ENCODE data around the gene SMIM28. TPM values are rescaled to one million over a fixed set of nuclear protein-coding genes. Genes with fewer than 3 reads are reported as not detected.

SMIM28 gene
- total and polyA plus RNA-seq, 9 donors = not detected

DNA sequence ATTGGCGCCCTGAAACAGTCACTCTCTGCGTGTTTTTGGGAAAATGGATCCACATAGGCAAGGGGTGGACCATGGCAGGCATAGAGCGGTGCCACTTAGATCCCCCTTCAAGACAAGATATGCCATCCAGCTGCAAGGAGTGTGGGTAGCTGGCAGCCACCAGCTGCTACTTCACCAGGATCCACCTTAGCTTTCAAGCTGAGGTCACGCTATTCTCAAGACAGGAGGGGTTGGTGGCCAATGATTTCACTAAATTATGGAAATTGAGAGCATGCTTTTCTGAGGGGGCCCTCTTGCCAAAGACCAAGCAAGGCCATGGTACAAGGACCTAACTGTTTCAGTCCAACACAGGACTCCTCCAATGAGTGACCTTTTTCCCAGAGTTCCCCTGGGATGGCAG is 42.7 kb downstream of the SMIM28 start:
- intact Hi-C loops (cut with DNase I) = loop anchor here in 1 of 4 donors (10.0 kb wide), 1 partner anchor 344 kb away; no protein-coding TSS in a partner anchor
- no peak for DNase-seq
- 94 to 98% (median 97%) methylated on average over 4 of the region's 4 CpGs for WGBS, 3 donors

DNA sequence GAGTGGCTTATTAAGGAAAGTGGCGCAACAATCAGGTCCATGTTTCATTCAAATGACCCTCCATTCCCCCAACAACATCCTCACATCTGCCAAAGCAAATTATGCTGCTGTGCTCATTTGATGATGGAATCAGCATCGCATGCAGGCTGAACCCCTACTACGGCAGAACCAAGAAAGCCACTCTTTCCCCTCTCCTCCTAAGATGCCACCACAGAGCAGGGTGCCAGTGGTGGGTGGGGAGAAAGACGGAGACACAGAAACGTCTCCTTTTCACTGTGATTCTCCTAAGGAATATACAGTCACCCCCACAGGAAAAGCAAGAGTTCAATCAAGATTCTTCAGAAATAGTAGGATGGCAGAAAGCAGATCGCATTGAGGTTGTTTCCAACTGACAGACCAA is 43.4 kb downstream of the SMIM28 start:
- WGBS, 3 donors = 76 to 88% (median 85%) methylated on average over 6 of the region's 6 CpGs
- TF ChIP-seq, protein P1, sequence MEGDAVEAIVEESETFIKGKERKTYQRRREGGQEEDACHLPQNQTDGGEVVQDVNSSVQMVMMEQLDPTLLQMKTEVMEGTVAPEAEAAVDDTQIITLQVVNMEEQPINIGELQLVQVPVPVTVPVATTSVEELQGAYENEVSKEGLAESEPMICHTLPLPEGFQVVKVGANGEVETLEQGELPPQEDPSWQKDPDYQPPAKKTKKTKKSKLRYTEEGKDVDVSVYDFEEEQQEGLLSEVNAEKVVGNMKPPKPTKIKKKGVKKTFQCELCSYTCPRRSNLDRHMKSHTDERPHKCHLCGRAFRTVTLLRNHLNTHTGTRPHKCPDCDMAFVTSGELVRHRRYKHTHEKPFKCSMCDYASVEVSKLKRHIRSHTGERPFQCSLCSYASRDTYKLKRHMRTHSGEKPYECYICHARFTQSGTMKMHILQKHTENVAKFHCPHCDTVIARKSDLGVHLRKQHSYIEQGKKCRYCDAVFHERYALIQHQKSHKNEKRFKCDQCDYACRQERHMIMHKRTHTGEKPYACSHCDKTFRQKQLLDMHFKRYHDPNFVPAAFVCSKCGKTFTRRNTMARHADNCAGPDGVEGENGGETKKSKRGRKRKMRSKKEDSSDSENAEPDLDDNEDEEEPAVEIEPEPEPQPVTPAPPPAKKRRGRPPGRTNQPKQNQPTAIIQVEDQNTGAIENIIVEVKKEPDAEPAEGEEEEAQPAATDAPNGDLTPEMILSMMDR (IDR thresholded peaks at IDR 0.05) = no peak
- no peak for TF ChIP-seq POLR2A (IDR thresholded peaks at IDR 0.05)
- no peak for TF ChIP-seq EP300 (IDR thresholded peaks at IDR 0.05)
- DNase-seq = no peak
- Histone ChIP-seq H3K4me3 (no peak overlapping the region), H3K27me3 (no peaks in the 10 kb centered on the region), H3K9me3 (no peaks in the 10 kb centered on the region), H3K4me1 (ENCODE audit: insufficient read depth) (no peaks in the 10 kb centered on the region), H3K27ac (no peak overlapping the region), H3K36me3 (no peaks in the 10 kb centered on the region)
- intact Hi-C loops (cut with DNase I) = loop anchor here in 1 of 4 donors (10.0 kb wide), 1 partner anchor 344 kb away; no protein-coding TSS in a partner anchor

More for the DNA sequence above, 42.7 kb downstream of the SMIM28 start:
- no peaks in the 10 kb centered on the region for H3K36me3 ChIP-seq
- no peak overlapping the region for H3K4me3 ChIP-seq
- no peaks in the 10 kb centered on the region for H3K9me3 ChIP-seq
- H3K27ac ChIP-seq = no peak overlapping the region
- H3K27me3 ChIP-seq = no peaks in the 10 kb centered on the region
- H3K4me1 ChIP-seq (ENCODE audit: insufficient read depth) = no peaks in the 10 kb centered on the region
- TF ChIP-seq POLR2A (IDR thresholded peaks at IDR 0.05) = no peak
- no peak for TF ChIP-seq EP300 (IDR thresholded peaks at IDR 0.05)
- TF ChIP-seq, protein P1 (IDR thresholded peaks at IDR 0.05) = no peak

DNA sequence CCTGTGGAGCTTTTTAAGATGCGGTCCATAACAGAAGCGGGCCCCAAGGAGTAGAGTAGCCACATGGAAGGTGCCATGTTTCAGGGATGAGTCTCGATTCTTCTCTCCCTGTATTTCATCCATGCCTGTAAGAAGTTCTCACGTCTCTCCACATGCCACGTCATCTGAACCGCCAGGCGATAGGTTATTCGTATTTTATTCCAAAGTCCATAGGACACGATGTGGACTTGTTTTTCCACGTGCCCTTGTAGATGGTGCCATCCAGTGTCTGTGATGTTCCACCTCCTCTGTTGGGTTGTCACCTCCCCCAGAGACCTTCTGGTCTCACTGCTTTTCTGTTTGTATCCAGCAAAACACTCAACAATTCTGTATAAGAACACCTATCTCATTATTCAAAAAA is 43.9 kb downstream of the SMIM28 start:
- WGBS, 3 donors = 89 to 97% (median 94%) methylated on average over 10 of the region's 10 CpGs
- no peak for DNase-seq
- intact Hi-C loops (cut with DNase I) = loop anchor here in 1 of 4 donors (10.0 kb wide), 1 partner anchor 343 kb away; no protein-coding TSS in a partner anchor

DNA sequence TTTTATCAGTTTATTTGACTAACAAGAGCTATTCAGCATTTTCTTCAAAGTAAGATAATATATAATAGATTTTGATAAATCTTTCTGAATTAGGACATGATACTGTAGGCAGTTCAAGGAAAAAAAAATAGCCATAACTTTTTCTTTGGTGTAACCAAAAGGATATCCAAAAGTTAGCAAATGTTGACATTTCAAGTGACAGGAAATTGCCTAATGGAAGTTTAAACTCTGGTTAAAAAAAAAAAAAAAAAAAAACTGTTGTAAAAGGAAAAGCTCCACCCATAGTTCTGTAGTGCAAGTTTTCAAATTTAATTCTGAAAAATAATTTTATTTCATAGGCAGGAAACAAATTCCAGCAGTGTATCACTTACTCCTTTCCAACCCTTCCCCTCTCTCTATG is 45.2 kb downstream of the SMIM28 start:
- Histone ChIP-seq H3K27ac (no peak overlapping the region), H3K4me3 (no peak overlapping the region), H3K36me3 (no peaks in the 10 kb centered on the region), H3K9me3 (no peaks in the 10 kb centered on the region), H3K27me3 (no peaks in the 10 kb centered on the region), H3K4me1 (ENCODE audit: insufficient read depth) (no peaks in the 10 kb centered on the region)
- no peak for DNase-seq
- no peak for TF ChIP-seq POLR2A (IDR thresholded peaks at IDR 0.05)
- TF ChIP-seq, protein P1 (IDR thresholded peaks at IDR 0.05) = no peak
- TF ChIP-seq EP300 (IDR thresholded peaks at IDR 0.05) = no peak
- intact Hi-C loops (cut with DNase I) = loop anchor here in 1 of 4 donors (10.0 kb wide), 1 partner anchor 342 kb away; no protein-coding TSS in a partner anchor

More for the DNA sequence above, 43.9 kb downstream of the SMIM28 start:
- Histone ChIP-seq H3K4me3 (no peak overlapping the region), H3K27ac (no peak overlapping the region), H3K36me3 (no peaks in the 10 kb centered on the region), H3K9me3 (no peaks in the 10 kb centered on the region), H3K4me1 (ENCODE audit: insufficient read depth) (no peaks in the 10 kb centered on the region), H3K27me3 (no peaks in the 10 kb centered on the region)
- TF ChIP-seq POLR2A (IDR thresholded peaks at IDR 0.05) = no peak
- TF ChIP-seq EP300 (IDR thresholded peaks at IDR 0.05) = no peak
- TF ChIP-seq, protein P1 (IDR thresholded peaks at IDR 0.05) = no peak

Data from ovary (tissue), 9 donors.